GM18526 (cell line): ENCODE results near the gene SLBP.

Source experiments
- POLR2A ChIP-seq: IDR thresholded peaks from 3 replicates; pipeline ENCODE4 v1.6.1; 2011; ENCODE audit not compliant: insufficient read length; ENCODE audit errors: extremely low read depth

Gene SLBP

GRCh38 chr4:1661695-1662094 lies 50.4 kb downstream of the SLBP start:
- TF ChIP-seq POLR2A: no peak

- TF ChIP-seq POLR2A: no peak
Measured at GRCh38 chr4:1660948-1661677, 51.0 kb downstream of the SLBP start.

- no peak for TF ChIP-seq POLR2A
Measured at GRCh38 chr4:1659104-1660043, 52.7 kb downstream of the SLBP start.

GRCh38 chr4:1658581-1658980 lies 53.5 kb downstream of the SLBP start:
- TF ChIP-seq POLR2A: no peak

- TF ChIP-seq POLR2A: no peak
Measured at GRCh38 chr4:1658146-1658545, 54.0 kb downstream of the SLBP start.

GRCh38 chr4:1656986-1657385 lies 55.1 kb downstream of the SLBP start:
- no peak for TF ChIP-seq POLR2A

- no peak for TF ChIP-seq POLR2A
Measured at GRCh38 chr4:1656132-1656531, 56.0 kb downstream of the SLBP start.

- TF ChIP-seq POLR2A: no peak
Measured at GRCh38 chr4:1655676-1656075, 56.4 kb downstream of the SLBP start.

- TF ChIP-seq POLR2A: no peak
Measured at GRCh38 chr4:1655081-1655480, 57.0 kb downstream of the SLBP start.

- no peak for TF ChIP-seq POLR2A
Measured at GRCh38 chr4:1654216-1654955, 57.7 kb downstream of the SLBP start.

- TF ChIP-seq POLR2A: no peak
Measured at GRCh38 chr4:1653776-1654175, 58.3 kb downstream of the SLBP start.

GRCh38 chr4:1652088-1652487 lies 60.0 kb downstream of the SLBP start:
- no peak for TF ChIP-seq POLR2A

GRCh38 chr4:1651609-1652008 lies 60.5 kb downstream of the SLBP start:
- no peak for TF ChIP-seq POLR2A

GRCh38 chr4:1648962-1649361 lies 63.2 kb downstream of the SLBP start:
- no peak for TF ChIP-seq POLR2A

GRCh38 chr4:1647432-1647831 lies 64.7 kb downstream of the SLBP start:
- TF ChIP-seq POLR2A: no peak
